DMS53 treated with DMSO at 0.1 percent for 48 hours (cell line): ENCODE results near the gene FAM240A.

ENCODE experiments used
- DNase-seq: peaks from one replicate; lab custom pipeline; 2025; ENCODE audit not compliant: unreplicated experiment; lab: John Stamatoyannopoulos, UW

Gene FAM240A

GRCh38 chr3:46661776-46662766, 49.7 kb downstream of the FAM240A start:
- no peak for DNase-seq

- no peak for DNase-seq
Observed at GRCh38 chr3:46662771-46663551, 50.6 kb downstream of the FAM240A start.

GRCh38 chr3:46663591-46664135, 51.3 kb downstream of the FAM240A start:
- DNase-seq = peak; percentile 4

- DNase-seq = no peak
Observed at GRCh38 chr3:46664188-46664970, 52.1 kb downstream of the FAM240A start.

- no peak for DNase-seq
Observed at GRCh38 chr3:46664971-46665762, 52.8 kb downstream of the FAM240A start.

- DNase-seq = no peak
Observed at GRCh38 chr3:46665763-46666452, 53.6 kb downstream of the FAM240A start.

GRCh38 chr3:46666453-46666845, 54.1 kb downstream of the FAM240A start:
- no peak for DNase-seq

- DNase-seq = no peak
Observed at GRCh38 chr3:46667061-46667621, 54.8 kb downstream of the FAM240A start.

GRCh38 chr3:46667657-46668056, 55.3 kb downstream of the FAM240A start:
- DNase-seq = no peak

GRCh38 chr3:46668116-46668515, 55.8 kb downstream of the FAM240A start:
- no peak for DNase-seq

- no peak for DNase-seq
Observed at GRCh38 chr3:46668591-46668990, 56.3 kb downstream of the FAM240A start.

- DNase-seq = no peak
Observed at GRCh38 chr3:46669191-46669999, 57.1 kb downstream of the FAM240A start.

GRCh38 chr3:46670000-46670890, 57.9 kb downstream of the FAM240A start:
- no peak for DNase-seq

- no peak for DNase-seq
Observed at GRCh38 chr3:46670891-46671427, 58.6 kb downstream of the FAM240A start.

- DNase-seq = no peak
Observed at GRCh38 chr3:46671541-46672348, 59.4 kb downstream of the FAM240A start.

GRCh38 chr3:46672349-46672695, 60.0 kb downstream of the FAM240A start:
- no peak for DNase-seq
